DOHH2 (cell line): ENCODE results near the gene SCNN1G.

Source experiments
- H3F3A ChIP-seq: fragments of 200-600 bp; sonication (generic), shearing (Covaris generic); 2 replicates; pipeline ENCODE4 v1.6.0; 2016; ENCODE audit warnings: antibody characterized with exemption, mild to moderate bottlenecking; ENCODE audit not compliant: control insufficient read depth, insufficient read depth
- H3K27ac ChIP-seq: fragments of 200-600 bp; sonication (generic); 2 replicates; pipeline ENCODE4 v1.5.1; 2014; ENCODE audit warnings: low read depth, mild to moderate bottlenecking, low read length, moderate library complexity
- H3K27me3 ChIP-seq: fragments of 200-600 bp; sonication (generic); 2 replicates; pipeline ENCODE4 v1.6.1; 2014; ENCODE audit warnings: mild to moderate bottlenecking, low read length, mixed read lengths; ENCODE audit not compliant: control insufficient read depth
- H3K36me3 ChIP-seq: fragments of 200-600 bp; sonication (generic); 2 replicates; pipeline ENCODE4 v1.6.1; 2014; ENCODE audit warnings: mild to moderate bottlenecking, low read length, moderate library complexity, mixed read lengths; ENCODE audit not compliant: control insufficient read depth
- H3K4me1 ChIP-seq: fragments of 200-600 bp; sonication (generic); 2 replicates; pipeline ENCODE4 v1.6.1; 2014; ENCODE audit warnings: mild to moderate bottlenecking, low read length, mixed read lengths; ENCODE audit not compliant: control insufficient read depth
- H3K4me2 ChIP-seq: fragments of 200-600 bp; sonication (generic); 2 replicates; pipeline ENCODE4 v1.6.0; 2014; ENCODE audit warnings: mild to moderate bottlenecking, low read length, moderate library complexity
- H3K4me3 ChIP-seq: fragments of 200-600 bp; sonication (generic); 2 replicates; pipeline ENCODE4 v1.5.1; 2014; ENCODE audit warnings: mild to moderate bottlenecking, low read length, mixed read lengths
- H3K79me2 ChIP-seq: fragments of 200-600 bp; sonication (generic); 2 replicates; pipeline ENCODE4 v1.6.1; 2014; ENCODE audit warnings: mild to moderate bottlenecking, low read length, mixed read lengths; ENCODE audit not compliant: control insufficient read depth
- H3K9me2 ChIP-seq: fragments of 200-600 bp; sonication (generic); replicated peaks from 2 replicates; pipeline ENCODE4 v1.6.1; 2014; ENCODE audit warnings: mild to moderate bottlenecking, low read length, mixed read lengths; ENCODE audit not compliant: control insufficient read depth
- H3K9me3 ChIP-seq: fragments of 200-600 bp; sonication (generic); 2 replicates; pipeline ENCODE4 v1.6.1; 2014; ENCODE audit warnings: antibody characterized with exemption, low read length, mixed read lengths; ENCODE audit not compliant: control insufficient read depth, insufficient read depth
- H4K20me1 ChIP-seq: fragments of 200-600 bp; sonication (generic); 2 replicates; pipeline ENCODE4 v1.6.0; 2014; ENCODE audit warnings: low read depth, mild to moderate bottlenecking, antibody characterized with exemption, low read length, moderate library complexity; ENCODE audit not compliant: control insufficient read depth, insufficient read depth
- EZH2phosphoT487 ChIP-seq: fragments of 200-600 bp; sonication (generic); IDR thresholded peaks from 2 replicates; pipeline ENCODE4 v1.6.1; 2017; ENCODE audit warnings: borderline replicate concordance, mild to moderate bottlenecking, antibody characterized with exemption, low read length, moderate library complexity, mixed read lengths
- TF ChIP-seq, protein P1 (sequence below): fragments of 200-600 bp; sonication (generic); IDR thresholded peaks from one replicate; pipeline ENCODE4 v1.5.1; 2014; ENCODE audit warnings: antibody characterized with exemption, mild to moderate bottlenecking, low read depth, low read length; ENCODE audit not compliant: poor library complexity, severe bottlenecking

Gene SCNN1G

DNA sequence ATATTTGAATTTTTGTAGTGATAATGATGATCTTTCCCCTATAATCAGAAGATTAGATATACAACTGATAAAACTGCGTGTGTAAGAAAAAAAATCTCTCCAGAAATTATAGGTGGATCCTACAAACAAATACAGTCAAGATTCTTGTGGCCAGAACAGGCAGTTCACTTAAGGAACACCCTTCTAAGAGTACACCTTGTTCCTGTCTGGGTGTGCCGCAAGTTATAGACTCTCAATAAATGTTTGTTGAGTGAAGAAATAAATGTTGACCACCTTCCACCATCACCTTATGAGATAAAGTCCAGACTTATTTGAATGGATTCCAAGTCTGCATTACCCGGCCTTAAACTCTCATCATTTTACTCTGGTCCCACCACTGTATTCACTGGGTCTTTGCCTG, 73.9 kb downstream of the SCNN1G start:
- Histone ChIP-seq H3K79me2 (no peaks in the 10 kb centered on the region), H3K27ac (no peak overlapping the region), H3K9me2 (no peaks in the 10 kb centered on the region), H4K20me1 (no peaks in the 10 kb centered on the region), H3K4me1 (no peaks in the 10 kb centered on the region), H3K36me3 (no peaks in the 10 kb centered on the region), H3K9me3 (no peaks in the 10 kb centered on the region), H3K4me2 (no peak overlapping the region), H3K4me3 (no peak overlapping the region), H3K27me3 (no peaks in the 10 kb centered on the region; the same call in 1 of the 2 replicates), H3F3A (no peaks in the 10 kb centered on the region)
- no peak for TF ChIP-seq EZH2phosphoT487
- TF ChIP-seq, protein P1, sequence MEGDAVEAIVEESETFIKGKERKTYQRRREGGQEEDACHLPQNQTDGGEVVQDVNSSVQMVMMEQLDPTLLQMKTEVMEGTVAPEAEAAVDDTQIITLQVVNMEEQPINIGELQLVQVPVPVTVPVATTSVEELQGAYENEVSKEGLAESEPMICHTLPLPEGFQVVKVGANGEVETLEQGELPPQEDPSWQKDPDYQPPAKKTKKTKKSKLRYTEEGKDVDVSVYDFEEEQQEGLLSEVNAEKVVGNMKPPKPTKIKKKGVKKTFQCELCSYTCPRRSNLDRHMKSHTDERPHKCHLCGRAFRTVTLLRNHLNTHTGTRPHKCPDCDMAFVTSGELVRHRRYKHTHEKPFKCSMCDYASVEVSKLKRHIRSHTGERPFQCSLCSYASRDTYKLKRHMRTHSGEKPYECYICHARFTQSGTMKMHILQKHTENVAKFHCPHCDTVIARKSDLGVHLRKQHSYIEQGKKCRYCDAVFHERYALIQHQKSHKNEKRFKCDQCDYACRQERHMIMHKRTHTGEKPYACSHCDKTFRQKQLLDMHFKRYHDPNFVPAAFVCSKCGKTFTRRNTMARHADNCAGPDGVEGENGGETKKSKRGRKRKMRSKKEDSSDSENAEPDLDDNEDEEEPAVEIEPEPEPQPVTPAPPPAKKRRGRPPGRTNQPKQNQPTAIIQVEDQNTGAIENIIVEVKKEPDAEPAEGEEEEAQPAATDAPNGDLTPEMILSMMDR, result no peak

DNA sequence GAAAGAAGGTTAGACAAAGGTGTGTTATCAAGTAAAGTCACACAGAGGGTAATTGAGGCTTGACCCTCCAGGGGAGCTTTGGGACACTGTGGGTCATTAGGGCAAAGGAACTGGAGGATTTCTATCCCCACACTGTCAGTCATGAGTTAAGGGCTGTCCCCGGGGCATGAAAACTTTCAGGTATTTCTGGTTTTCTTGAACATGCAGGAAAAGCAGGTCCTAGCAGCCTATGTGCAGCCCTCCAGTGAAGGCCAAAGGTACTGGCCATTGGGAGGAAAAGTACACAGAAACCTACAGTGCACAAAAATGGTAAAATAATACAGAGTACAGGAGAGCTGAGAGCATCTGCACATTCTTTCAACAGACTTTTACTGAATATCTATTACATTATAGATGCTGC, 75.1 kb downstream of the SCNN1G start:
- Histone ChIP-seq H3K27me3 (no peaks in the 10 kb centered on the region; the same call in 1 of the 2 replicates), H3K79me2 (no peaks in the 10 kb centered on the region), H3K4me3 (no peak overlapping the region), H3K4me2 (no peak overlapping the region), H3K4me1 (no peaks in the 10 kb centered on the region), H3K27ac (no peak overlapping the region), H3F3A (no peaks in the 10 kb centered on the region), H3K9me2 (no peaks in the 10 kb centered on the region), H4K20me1 (no peaks in the 10 kb centered on the region), H3K36me3 (no peaks in the 10 kb centered on the region), H3K9me3 (no peaks in the 10 kb centered on the region)
- TF ChIP-seq, protein P1, result no peak
- no peak for TF ChIP-seq EZH2phosphoT487

- H3K9me3 ChIP-seq, result no peaks in the 10 kb centered on the region
- no peaks in the 10 kb centered on the region; the same call in 1 of the 2 replicates for H3K27me3 ChIP-seq
- no peak overlapping the region for H3K4me3 ChIP-seq
- no peaks in the 10 kb centered on the region for H3K36me3 ChIP-seq
- TF ChIP-seq, protein P1, result no peak
- TF ChIP-seq EZH2phosphoT487, result no peak
- no peak overlapping the region for H3K27ac ChIP-seq
- H3F3A ChIP-seq, result no peaks in the 10 kb centered on the region
- no peaks in the 10 kb centered on the region for H3K9me2 ChIP-seq
- H3K4me2 ChIP-seq, result no peak overlapping the region
- H3K79me2 ChIP-seq, result no peaks in the 10 kb centered on the region
- H4K20me1 ChIP-seq, result no peaks in the 10 kb centered on the region
- H3K4me1 ChIP-seq, result no peaks in the 10 kb centered on the region
Observed at GRCh38 chr16:23258919-23259237, 76.3 kb downstream of the SCNN1G start.
